Tibial artery (tissue), 4 donors: ENCODE data around the gene KSR1.
"Not testable (repeated sequence)": the region's sequence is repeated elsewhere in the genome, so short reads cannot be mapped to it uniquely, and the experiment has no call there.

Experiments used
- DNase-seq, 2 donors: peaks; one replicate each; pipeline ENCODE4 v3.0.0-alpha.2; 2019
- H3K27ac ChIP-seq, 2 donors: fragments of 200-600 bp; sonication (generic) in 1 of 2; 1 replicate in 1 of 2; 2 replicates in 1 of 2; pipeline ENCODE4 v1.5.1; 2018 to 2019; ENCODE audit warnings: mild to moderate bottlenecking in 1 of 2
- H3K27me3 ChIP-seq, 2 donors: fragments of 200-600 bp; sonication (generic) in 1 of 2; one replicate each; pipeline versions ENCODE4 v1.5.1 to v1.6.0; 2016 to 2019
- H3K36me3 ChIP-seq, 3 donors: fragments of 200-600 bp; sonication (generic) in 2 of 3; one replicate each; pipeline ENCODE4 v1.5.1; 2016 to 2019; ENCODE audit warnings: mild to moderate bottlenecking in 2 of 3
- H3K4me1 ChIP-seq, 4 donors: fragments of 200-600 bp; sonication (generic) in 2 of 4; 1 replicate in 3 of 4; 2 replicates in 1 of 4; pipeline ENCODE4 v1.5.1; 2016 to 2019
- H3K4me3 ChIP-seq, 2 donors: fragments of 200-600 bp; sonication (generic) in 1 of 2; 1 replicate in 1 of 2; 2 replicates in 1 of 2; pipeline ENCODE4 v1.5.1; 2018 to 2019; ENCODE audit warnings: mild to moderate bottlenecking in 2 of 2
- H3K9me3 ChIP-seq, 3 donors: fragments of 200-600 bp; sonication (generic) in 1 of 3; one replicate each; pipeline ENCODE4 v1.5.1; 2016 to 2019
- CTCF ChIP-seq, 2 experiments: fragments of 200-600 bp in 1 of 2; fragments of 450-650 bp in 1 of 2; IDR thresholded peaks; one replicate each; pipeline ENCODE4 v1.5.1; 2017 to 2019; ENCODE audit warnings: antibody characterized with exemption in 2 of 2, mild to moderate bottlenecking in 1 of 2, moderate library complexity in 1 of 2
- intact Hi-C: fragments of 100-400 bp; cut with DNase I; formaldehyde crosslinking; loops from one replicate; pipeline ENCODE4 v1.15.0; 2023; ENCODE audit warnings: low total_unique reads

Gene KSR1

DNA sequence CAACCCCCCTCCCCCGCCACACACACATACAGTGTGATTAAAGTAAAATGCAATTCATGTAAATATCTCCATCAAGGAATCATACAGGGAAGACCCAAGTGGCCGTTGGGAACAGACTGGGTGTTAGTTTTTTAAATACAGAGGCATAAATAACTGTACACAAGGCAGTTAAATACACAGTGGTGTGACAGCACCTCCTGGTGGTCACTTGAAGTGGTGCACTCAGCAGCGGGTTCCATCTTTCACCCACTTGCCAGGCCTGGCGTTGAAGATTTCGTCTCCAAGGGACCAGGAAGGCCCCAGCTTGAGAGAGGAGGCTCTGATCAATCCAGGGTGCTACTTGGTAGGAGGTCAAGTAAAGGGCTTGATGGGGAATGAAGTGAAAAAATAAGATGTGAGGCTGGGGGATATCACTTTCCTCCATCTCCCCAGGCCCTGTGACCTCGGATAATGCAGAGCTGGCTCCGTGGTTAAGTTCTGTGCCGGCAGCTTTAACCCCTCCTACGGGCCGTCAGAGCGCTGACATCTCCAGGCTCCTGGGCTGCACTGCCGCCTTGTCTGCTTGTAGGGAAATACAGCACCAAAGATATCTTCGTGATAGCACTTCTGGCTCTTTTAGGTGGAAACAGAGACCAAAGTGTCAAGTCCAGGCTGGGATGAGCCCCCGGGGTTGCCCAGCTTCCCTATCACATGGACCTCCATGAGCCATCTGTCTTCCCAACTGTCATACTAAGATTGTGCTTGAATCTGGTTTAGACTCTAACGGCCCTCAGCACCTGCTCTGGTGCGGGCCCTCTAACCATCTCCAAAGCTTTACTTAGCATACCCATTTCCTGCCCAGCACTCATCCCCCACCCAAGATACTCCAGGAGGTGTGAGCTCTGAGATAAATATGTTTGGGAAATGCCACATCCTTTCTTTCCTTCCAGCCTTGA, 195.4 kb downstream of the KSR1 start:
- intact Hi-C loops = loop anchor here (5.0 kb wide), 1 partner anchor 49 kb away; no protein-coding TSS in a partner anchor
- DNase-seq = peak in 1 of 2 donors; percentile 50
- H3K4me3 ChIP-seq = no peak overlapping the region
- peaks cover 0 to 8% of the 10 kb centered on the region in 2 donors for H3K27me3 ChIP-seq
- H3K9me3 ChIP-seq = no peaks in the 10 kb centered on the region
- H3K27ac ChIP-seq = no peak overlapping the region
- TF ChIP-seq CTCF (IDR thresholded peaks at IDR 0.05) = peak; percentile 78 to 88
- no peaks in the 10 kb centered on the region for H3K4me1 ChIP-seq
- no peaks in the 10 kb centered on the region for H3K36me3 ChIP-seq

GRCh38 chr17:27653449-27653971, 197.3 kb downstream of the KSR1 start:
- H3K27ac ChIP-seq, H3K36me3 ChIP-seq, H3K27me3 ChIP-seq, DNase-seq, H3K9me3 ChIP-seq, H3K4me1 ChIP-seq, H3K4me3 ChIP-seq: not testable (repeated sequence)
- intact Hi-C loops = loop anchor here (5.0 kb wide), 1 partner anchor 51 kb away; no protein-coding TSS in a partner anchor

DNA sequence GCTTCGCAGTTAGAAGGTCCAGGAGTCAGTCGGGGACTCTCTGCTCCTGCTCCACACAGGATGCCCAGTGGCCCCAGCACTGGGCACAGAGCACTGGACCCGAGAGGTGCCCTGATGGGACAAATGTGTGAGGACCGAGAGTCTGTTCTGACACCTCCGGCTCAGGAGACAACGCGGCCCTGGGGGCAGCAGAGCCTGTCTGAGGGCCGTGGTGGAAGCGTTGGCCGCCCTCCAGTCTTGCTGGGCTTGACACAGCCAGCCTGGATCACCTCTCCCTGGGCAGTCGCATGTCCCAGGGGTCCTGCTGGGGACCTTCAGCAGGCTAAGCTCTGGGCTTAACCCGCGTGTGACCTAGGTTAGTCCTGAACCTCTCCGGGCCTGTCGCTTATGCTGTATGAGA, 197.9 kb downstream of the KSR1 start:
- no peaks in the 10 kb centered on the region for H3K9me3 ChIP-seq
- H3K4me3 ChIP-seq = no peak overlapping the region
- no peaks in the 10 kb centered on the region for H3K4me1 ChIP-seq
- DNase-seq = no peak
- no peaks in the 10 kb centered on the region for H3K36me3 ChIP-seq
- no peak overlapping the region for H3K27ac ChIP-seq
- TF ChIP-seq CTCF (IDR thresholded peaks at IDR 0.05) = no peak
- H3K27me3 ChIP-seq = peaks cover 0 to 8% of the 10 kb centered on the region in 2 donors
- intact Hi-C loops = loop anchor here (5.0 kb wide), 1 partner anchor 52 kb away; no protein-coding TSS in a partner anchor

- intact Hi-C loops = loop anchor here (5.0 kb wide), 1 partner anchor 53 kb away; no protein-coding TSS in a partner anchor
- Histone ChIP-seq H3K4me1 (no peaks in the 10 kb centered on the region), H3K27me3 (peaks cover 0 to 8% of the 10 kb centered on the region in 2 donors), H3K27ac (no peak overlapping the region), H3K9me3 (no peaks in the 10 kb centered on the region), H3K4me3 (no peak overlapping the region), H3K36me3 (no peaks in the 10 kb centered on the region)
- peak; percentile 77 to 81 for TF ChIP-seq CTCF (IDR thresholded peaks at IDR 0.05)
- peak in 1 of 2 donors; percentile 50 for DNase-seq
Measured at GRCh38 chr17:27654654-27655524, 198.6 kb downstream of the KSR1 start.

DNA sequence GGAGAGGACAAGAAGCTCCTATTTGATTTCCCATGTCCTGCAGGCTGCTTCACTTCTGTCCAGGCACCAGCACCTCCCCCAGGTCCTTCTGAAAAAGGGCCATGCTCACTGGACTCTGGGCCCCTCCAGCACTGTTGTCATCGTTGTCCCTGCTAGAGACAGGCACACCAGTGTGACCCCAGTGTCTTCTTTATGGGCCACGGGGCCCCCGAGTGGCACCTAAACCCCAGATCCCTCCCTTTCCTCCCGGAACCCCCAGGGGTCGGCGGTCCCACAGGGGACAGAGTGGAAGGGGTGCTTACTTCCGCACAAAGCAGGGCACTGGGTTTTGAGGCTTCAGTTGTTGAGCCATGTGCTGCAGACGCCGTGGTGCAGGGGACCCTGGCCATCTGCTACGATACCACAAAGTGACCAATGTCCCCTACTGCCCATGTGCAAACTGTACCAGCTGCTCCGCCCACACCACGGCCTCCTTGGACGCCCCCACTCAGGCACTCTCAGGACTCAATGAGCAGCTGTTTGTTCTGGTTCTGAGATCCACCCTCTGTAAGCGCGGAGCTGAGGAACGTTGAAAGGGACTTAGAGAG, 199.4 kb downstream of the KSR1 start:
- intact Hi-C loops, H3K4me1 ChIP-seq, H3K36me3 ChIP-seq, H3K4me3 ChIP-seq, H3K27ac ChIP-seq, H3K9me3 ChIP-seq, H3K27me3 ChIP-seq, DNase-seq: not testable (repeated sequence)

DNA sequence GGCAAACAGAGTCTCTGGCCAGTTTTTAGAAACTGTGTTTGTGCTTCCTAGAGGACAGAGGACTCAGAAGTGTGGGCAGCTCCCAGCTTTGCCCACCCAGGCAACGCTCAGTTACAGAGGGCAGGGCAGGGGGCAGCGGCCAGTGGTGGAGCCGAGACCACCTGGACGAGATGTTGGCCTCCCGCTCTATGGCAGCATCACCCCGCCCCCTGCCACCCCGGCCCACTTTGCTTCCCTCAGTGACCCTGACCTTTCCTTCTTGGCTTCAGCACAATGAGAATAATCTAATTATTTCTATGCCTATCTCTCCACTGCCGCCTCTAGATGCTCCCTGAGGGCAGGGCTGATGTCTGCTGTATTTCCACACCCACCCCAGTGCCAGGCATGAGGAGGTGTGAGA, 200.4 kb downstream of the KSR1 start:
- intact Hi-C loops, H3K9me3 ChIP-seq, H3K4me1 ChIP-seq, H3K36me3 ChIP-seq, H3K4me3 ChIP-seq, DNase-seq, H3K27ac ChIP-seq, H3K27me3 ChIP-seq: not testable (repeated sequence)
